Stimulated activated CD4-positive, alpha-beta T cell treated with anti-CD3 and anti-CD28 coated beads, Interleukin-15, amount 100 ng/mL, for 1 hour (primary cell): Measurements from ENCODE around the gene UBL5.
A peak's percentile ranks its signal among the peaks of the same experiment; 100 is the strongest.
"Not testable (repeated sequence)": the region's sequence is repeated elsewhere in the genome, so short reads cannot be mapped to it uniquely, and the experiment has no call there.

ENCODE experiments used
- DNase-seq, 2 donors: peaks; one replicate each; pipeline ENCODE4 v3.0.0-alpha.2; 2020; ENCODE audit warnings: low read depth in 1 of 2, low spot score in 1 of 2

The UBL5 gene

DNA sequence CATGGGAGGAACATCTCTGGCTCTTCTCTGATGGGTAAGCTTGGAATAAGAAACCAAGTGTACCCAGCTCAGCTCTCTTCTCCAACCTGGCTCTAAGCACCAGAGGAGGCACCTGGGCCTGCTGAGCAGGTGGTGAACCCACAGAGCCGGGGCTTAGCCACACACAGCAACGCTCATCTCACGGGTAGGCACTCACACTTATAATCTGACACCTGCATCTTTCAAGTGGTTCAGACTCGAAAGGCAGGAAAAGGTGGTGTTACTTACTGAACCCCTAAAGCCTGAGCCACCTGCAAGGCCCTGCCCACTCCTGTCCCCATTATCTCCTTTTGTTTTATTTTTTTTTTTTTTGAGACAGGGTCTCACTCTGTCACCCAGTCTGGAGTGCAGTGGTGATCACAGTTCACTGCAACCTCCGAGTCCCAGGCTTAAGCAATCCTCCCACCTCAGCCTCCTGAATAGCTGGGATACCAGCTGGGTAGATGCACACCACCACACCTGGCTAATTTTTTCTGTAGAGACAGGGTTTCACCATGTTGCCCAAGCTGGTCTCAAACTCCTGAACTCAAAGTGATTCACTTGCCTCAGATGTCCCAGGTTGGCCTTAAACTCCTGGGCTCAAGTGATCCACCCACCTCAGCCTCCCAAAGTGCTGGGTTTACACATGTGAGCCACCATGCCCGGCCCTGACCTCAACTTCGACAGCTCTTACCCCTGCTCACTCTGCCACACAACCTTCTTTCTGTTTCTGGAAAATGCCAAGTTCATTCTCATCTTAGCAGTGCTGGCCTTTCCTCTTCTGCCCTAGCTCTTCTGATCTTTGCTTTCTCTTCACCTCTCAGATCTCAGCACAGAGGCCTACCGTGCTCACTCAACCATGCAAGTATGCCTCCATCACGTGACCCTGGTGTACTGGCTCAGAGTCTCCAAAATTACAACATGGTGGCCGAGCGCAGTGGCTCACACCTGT lies 18.6 kb upstream of the UBL5 start:
- DNase-seq = no peak

DNA sequence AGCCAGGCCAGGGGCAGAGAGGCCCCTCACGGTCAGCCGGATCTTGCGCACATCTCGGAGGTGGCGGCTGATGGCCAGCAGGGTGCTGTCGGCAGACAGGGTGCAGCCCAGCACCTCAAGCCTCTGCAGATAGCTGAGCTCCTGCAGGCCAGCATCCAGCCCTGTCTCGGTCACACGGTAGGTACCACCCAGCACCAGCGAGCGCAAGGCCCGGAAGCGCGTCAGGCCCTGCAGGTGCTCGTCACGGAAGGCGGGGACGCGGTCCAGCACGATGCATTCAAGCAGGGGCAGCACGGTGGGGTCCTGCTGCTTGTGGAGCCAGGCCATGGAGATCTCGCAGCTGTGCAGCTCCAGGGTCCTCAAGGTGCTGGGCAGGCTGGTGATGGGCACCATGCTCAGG lies 16.6 kb upstream of the UBL5 start:
- DNase-seq = no peak

GRCh38 chr19:9818175-9818733 lies 9.5 kb upstream of the UBL5 start:
- no peak for DNase-seq

- peak; percentile 100 for DNase-seq
These were observed 8.8 kb upstream of the UBL5 start, which contains the start of gene FBXL12 for GRCh38 chr19:9818734-9819595. Gene FBXL12 (minus strand): TSS chr19:9819079. CDS start chr19:9818813, 266 bp downstream.

DNA sequence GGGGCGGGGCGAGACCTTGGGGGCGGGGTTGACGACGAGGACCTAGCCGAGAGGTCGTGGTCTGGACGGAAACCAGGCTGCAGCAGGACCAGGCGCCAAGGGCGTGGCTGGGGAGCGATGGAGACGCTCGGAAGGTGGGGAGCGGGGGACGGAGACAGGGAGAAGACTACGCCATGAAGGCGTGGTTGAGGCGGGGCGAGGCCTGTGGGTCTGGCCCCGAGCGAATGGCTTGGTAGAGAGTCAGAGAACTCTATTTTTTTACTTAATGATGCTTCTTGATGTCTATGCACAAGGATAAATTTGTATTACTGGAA lies 8.2 kb upstream of the UBL5 start:
- no peak for DNase-seq

- not testable (repeated sequence) for DNase-seq
These were observed 7.7 kb upstream of the UBL5 start for GRCh38 chr19:9820034-9820433.

DNA sequence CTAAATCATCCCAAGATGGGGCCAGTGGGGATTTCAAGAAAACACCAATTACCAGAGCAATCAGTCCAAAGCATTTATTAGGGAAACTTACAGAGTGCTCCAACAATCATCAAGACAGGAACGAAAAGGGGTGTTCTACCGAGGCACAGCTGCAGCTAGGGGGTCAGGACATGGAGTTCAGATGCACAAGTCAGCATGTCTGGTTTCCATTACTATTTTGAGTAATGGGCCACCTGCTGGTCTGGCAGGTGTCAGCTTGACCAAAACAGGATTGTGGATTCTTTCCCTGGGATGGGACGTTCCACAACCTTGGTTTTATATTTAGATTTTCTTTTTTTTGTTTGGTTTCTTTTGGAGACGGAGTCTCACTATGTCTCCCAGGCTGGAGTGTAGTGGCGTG lies 3.9 kb upstream of the UBL5 start:
- DNase-seq = no peak

GRCh38 chr19:9828551-9829063 lies 889 bp downstream of the UBL5 start:
- DNase-seq = no peak

GRCh38 chr19:9834307-9834725 lies 6.6 kb downstream of the UBL5 start:
- no peak for DNase-seq

DNA sequence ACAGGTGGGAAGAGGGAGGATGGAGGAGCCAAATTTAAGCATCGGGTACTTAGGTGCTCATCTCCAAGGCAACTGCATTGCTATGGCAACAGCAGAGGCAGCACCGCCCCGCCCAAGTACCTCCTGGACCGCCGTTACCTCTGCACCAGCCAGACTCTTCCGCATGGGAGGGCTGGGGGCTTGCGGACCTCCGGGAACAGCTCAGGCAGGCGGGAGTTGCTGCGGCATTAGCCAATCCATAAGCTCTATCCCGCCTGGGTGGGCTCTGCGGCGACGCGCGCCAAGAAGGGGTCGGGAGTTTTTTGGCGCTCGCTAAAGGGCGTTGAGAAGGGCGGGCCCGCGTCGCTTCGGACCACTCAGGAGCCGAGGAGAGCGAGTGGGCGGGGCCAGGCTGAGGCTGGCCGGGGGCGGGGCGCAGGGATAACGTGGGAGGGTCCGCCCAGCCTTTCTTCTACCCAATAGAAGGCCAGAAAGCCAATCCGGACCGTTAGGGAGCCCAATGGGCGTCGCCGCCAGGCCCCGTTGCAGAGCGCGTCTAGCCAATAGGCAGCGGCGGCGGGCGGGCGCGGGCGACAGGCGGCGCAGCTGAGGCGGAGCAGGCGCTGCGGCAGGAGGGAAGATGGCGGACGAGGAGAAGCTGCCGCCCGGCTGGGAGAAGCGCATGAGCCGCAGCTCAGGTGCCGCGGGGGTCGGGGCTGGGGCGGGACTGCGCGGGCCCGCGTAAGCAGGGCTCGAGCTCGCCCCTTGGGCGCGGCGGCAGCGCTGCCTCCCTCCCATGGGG lies 7.2 kb downstream of the UBL5 start, which contains the start of gene PIN1:
TSS of gene PIN1 (plus strand) at position 593 of the 781 bp plus-strand sequence. CDS start at position 620, 27 bp downstream.
- DNase-seq = peak; percentile 99

GRCh38 chr19:9835507-9835949 lies 7.8 kb downstream of the UBL5 start:
- DNase-seq = no peak

DNA sequence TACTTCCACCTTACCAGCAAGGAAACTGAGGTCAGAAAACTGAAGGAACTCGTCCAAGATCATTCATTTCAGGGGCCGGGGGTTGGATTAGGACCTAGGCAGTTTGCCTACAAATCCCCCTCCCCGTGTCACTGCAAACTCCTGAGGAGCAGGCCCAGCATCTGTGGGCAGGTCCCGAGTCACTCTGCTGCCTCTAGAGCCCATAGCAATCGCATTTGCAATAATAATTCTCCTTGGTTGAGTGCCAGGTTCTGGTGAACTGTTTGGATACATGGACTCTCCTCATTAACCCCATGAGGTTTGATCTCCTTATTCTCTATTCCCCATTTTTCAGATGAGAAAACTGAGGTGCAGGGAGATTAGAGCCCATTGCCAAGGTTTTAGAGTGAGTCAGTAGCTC lies 8.3 kb downstream of the UBL5 start:
- DNase-seq = no peak

- no peak for DNase-seq
These were observed 10.6 kb downstream of the UBL5 start for GRCh38 chr19:9838324-9838723.

- no peak for DNase-seq
These were observed 11.7 kb downstream of the UBL5 start for GRCh38 chr19:9839415-9839814.

GRCh38 chr19:9842834-9843625 lies 15.3 kb downstream of the UBL5 start:
- no peak for DNase-seq

DNA sequence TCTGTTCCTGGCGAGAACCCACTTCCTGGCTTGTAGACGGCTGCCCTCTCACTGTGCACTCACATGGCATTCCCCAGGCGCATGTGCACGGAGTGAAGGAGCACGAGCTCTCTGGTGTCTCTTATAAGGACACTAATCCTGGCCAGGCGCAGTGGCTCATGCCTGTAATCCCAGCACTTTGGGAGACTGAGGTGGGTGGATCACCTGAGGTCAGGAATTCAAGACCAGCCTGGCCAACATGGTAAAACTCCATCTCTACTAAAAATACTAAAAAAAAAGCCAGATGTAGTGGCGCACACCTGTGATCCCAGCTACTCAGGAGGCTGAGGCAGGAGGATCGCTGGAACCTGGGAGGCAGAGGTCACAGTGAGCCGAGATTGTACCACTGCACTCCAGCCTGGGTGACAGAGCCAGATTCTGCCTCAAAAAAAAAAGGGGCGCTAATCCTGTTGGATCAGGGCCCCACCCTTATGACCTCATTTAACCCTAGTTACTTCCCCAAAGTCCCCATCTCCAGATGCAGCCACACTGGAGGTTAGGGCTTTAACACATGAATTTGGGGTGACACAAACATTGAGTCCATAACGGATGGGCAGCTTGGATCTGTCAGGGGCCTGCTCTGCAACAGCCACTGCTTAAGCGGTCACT lies 16.0 kb downstream of the UBL5 start:
- not testable (repeated sequence) for DNase-seq

DNA sequence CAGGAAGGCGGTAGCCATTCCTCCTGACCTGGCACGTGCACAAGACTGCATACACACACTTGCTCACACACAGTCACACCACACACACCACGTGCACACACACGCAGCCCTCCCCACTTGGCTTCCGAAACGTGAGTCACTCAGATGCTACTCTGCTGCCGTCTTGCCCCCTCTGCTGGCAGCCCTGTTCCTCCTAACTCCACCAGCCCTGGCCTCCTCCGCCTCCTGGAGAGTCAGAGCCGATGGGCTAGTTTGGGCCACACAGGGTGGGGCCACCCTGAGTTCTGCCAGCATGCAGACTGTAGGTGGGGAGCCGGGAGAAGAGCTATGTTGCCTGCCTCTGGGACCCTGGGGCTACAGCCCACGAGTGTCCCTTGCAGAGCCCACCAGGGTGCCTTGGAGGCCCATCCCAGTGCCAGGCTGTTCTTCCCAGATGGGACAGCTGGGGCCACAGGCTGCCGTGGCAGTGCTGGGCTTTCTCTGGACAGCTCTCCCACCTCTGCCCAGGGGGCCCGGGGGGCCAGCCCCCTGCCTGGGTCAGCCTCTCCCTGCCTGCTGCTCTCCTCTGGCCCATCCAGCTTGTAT lies 19.5 kb downstream of the UBL5 start:
- peak in 1 of 2 donors; percentile 33 for DNase-seq

GRCh38 chr19:9848060-9848459 lies 20.3 kb downstream of the UBL5 start:
- no peak for DNase-seq

- no peak for DNase-seq
These were observed 21.0 kb downstream of the UBL5 start for GRCh38 chr19:9848762-9849161.
